Astrocyte (in vitro differentiated cells and primary cell): Measurements from ENCODE around the gene OSBPL5.

ENCODE experiments used
- EZH2 ChIP-seq: IDR thresholded peaks from 2 replicates; pipeline ENCODE4 v1.6.1; 2012; ENCODE audit warnings: mild to moderate bottlenecking, low read length, inconsistent platforms; ENCODE audit not compliant: insufficient read depth
- TF ChIP-seq, protein P1 (sequence below): IDR thresholded peaks from 2 replicates; pipeline ENCODE4 v1.5.1; 2011; ENCODE audit warnings: low read depth, mild to moderate bottlenecking, inconsistent platforms, low read length, moderate library complexity; ENCODE audit not compliant: insufficient read depth

DNA sequence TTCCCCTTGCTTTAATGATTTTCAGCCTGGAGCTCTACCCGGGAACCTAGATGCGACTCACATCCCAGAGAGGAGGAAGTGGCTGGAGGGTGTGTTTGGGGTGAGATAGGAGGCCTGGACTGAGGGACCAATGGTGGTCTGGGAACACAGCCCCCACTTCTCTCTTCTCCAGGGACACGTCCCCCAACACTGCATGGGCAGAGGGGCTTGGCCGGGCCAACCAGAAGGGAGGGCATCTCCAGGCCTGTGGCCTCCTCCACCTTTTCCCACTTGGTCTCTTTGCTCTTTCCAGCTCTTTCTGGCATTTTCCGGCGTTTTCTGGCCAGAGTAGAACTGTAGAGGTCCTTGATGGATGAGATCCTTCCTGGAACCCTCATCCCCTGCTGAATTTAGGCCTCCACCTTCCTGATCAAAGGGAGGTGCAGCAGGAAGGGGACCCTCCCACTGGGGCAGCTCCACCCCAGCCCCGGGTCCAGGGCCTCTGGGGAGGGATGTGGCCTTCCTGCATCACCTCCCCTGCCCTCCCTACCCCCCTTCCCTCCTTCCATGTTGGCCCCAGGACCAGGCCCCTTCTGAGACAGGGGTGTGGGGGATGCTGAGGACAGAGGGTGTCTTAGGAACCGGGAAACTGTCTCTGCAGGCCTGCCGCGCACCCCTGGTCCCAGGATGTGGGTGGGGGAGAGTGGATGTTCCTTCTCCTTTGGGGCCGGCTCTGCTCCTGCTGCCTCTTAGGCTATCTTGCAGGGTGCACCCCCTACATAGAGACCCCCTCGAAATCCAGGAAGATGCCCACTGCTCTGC lies 29.1 kb upstream of the OSBPL5 start:
- TF ChIP-seq, protein P1, sequence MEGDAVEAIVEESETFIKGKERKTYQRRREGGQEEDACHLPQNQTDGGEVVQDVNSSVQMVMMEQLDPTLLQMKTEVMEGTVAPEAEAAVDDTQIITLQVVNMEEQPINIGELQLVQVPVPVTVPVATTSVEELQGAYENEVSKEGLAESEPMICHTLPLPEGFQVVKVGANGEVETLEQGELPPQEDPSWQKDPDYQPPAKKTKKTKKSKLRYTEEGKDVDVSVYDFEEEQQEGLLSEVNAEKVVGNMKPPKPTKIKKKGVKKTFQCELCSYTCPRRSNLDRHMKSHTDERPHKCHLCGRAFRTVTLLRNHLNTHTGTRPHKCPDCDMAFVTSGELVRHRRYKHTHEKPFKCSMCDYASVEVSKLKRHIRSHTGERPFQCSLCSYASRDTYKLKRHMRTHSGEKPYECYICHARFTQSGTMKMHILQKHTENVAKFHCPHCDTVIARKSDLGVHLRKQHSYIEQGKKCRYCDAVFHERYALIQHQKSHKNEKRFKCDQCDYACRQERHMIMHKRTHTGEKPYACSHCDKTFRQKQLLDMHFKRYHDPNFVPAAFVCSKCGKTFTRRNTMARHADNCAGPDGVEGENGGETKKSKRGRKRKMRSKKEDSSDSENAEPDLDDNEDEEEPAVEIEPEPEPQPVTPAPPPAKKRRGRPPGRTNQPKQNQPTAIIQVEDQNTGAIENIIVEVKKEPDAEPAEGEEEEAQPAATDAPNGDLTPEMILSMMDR = no peak
- no peak for TF ChIP-seq EZH2
